K562 (cell line): Measurements from ENCODE around the gene RNGTT. TPM values are rescaled to one million over a fixed set of nuclear protein-coding genes. Genes with fewer than 3 reads are reported as not detected.
A peak's percentile ranks its signal among the peaks of the same experiment; 100 is the strongest.

Source experiments
- ATAC-seq: fragments of 200-7000 bp; cut with Tn5 transposase; 3 replicates; pipeline ENCODE4 v1.9.1; 2020; ENCODE audit warnings: moderate library complexity
- BruUV-seq: library from RNA; stranded (reverse); fragments of 400-500 nt; replicated peaks from 2 replicates; lab custom pipeline; 2021; lab: Mats Ljungman, UMichigan
- CTCF ChIA-PET: fragments of 300-600 bp; formaldehyde crosslinking; extraction: SDS; loops from one replicate; lab custom pipeline; 2021; ENCODE audit warnings: low intra/inter-chr PET ratio; lab: Yijun Ruan, JAX
- POLR2A ChIA-PET: fragments of 300-600, 350-650 bp; sonication (Branson Sonifier 250); formaldehyde crosslinking; extraction: SDS; loops from one replicate; lab custom pipeline; 2021; ENCODE audit warnings: antibody characterized with exemption, inconsistent platforms; lab: Yijun Ruan, JAX
- DNase-seq, 4 experiments: peaks; one replicate each; pipeline versions ENCODE4 v3.0.0 to v3.0.0-alpha.2; 2011 to 2018; ENCODE audit warnings: low spot score in 3 of 4, mixed read lengths in 3 of 4; ENCODE audit errors: extremely low read depth in 1 of 4
- FAIRE-seq: peaks from 2 replicates; lab custom pipeline; 2011; peaks lifted over from hg19 to GRCh38; lab: Jason Lieb, UNC
- H2AFZ ChIP-seq: 2 replicates; pipeline ENCODE4 v1.6.0; 2011; ENCODE audit warnings: low read depth, low read length, control low read depth, inconsistent platforms
- H3K27ac ChIP-seq: fragments of 200-600 bp; 3 replicates; pipeline ENCODE4 v1.8.0; 2011; ENCODE audit warnings: low read depth, mild to moderate bottlenecking, control low read depth, inconsistent platforms, low read length, moderate library complexity, mixed read lengths; ENCODE audit errors: extremely low read depth
- H3K27me3 ChIP-seq, 2 experiments: fragments of 300-600 bp in 1 of 2; 2 replicates in 1 of 2; 3 replicates in 1 of 2; pipeline versions ENCODE4 v1.6.0 to v1.8.0; 2011; ENCODE audit warnings: inconsistent platforms in 2 of 2, low read length in 2 of 2, mild to moderate bottlenecking in 1 of 2, mixed read lengths in 1 of 2, moderate library complexity in 1 of 2; ENCODE audit not compliant: control insufficient read depth in 2 of 2, insufficient read depth in 2 of 2
- H3K36me3 ChIP-seq: fragments of 300-600 bp; 3 replicates; pipeline ENCODE4 v1.8.0; 2011; ENCODE audit warnings: mild to moderate bottlenecking, low read length, inconsistent platforms; ENCODE audit not compliant: control insufficient read depth, insufficient read depth
- H3K4me1 ChIP-seq, 2 experiments: fragments of 200-600 bp in 1 of 2; replicated peaks in 1 of 2; 2 replicates in 1 of 2; 3 replicates in 1 of 2; pipeline versions ENCODE4 v1.5.1 to v1.8.0; 2011; ENCODE audit warnings: inconsistent platforms in 2 of 2, low read length in 2 of 2, mild to moderate bottlenecking in 1 of 2, mixed read lengths in 1 of 2, moderate library complexity in 1 of 2; ENCODE audit not compliant: control insufficient read depth in 2 of 2, insufficient read depth in 2 of 2
- H3K4me2 ChIP-seq: 2 replicates; pipeline ENCODE4 v1.6.1; 2011; ENCODE audit warnings: low read length, control low read depth, inconsistent platforms, mixed read lengths; ENCODE audit not compliant: insufficient read depth
- H3K4me3 ChIP-seq: fragments of 200-600 bp; sonication (generic), shearing (Covaris generic); 2 replicates; pipeline ENCODE4 v1.5.1; 2016; ENCODE audit warnings: control low read depth, inconsistent platforms
- H3K79me2 ChIP-seq: fragments of 200-600 bp; 3 replicates; pipeline ENCODE4 v1.8.0; 2011; ENCODE audit warnings: low read length, inconsistent platforms; ENCODE audit not compliant: control insufficient read depth, insufficient read depth
- H3K9ac ChIP-seq, 2 experiments: 2 replicates each; pipeline versions ENCODE4 v1.6.0 to v1.6.1; 2011; ENCODE audit warnings: low read depth in 2 of 2, low read length in 2 of 2, control low read depth in 1 of 2, inconsistent platforms in 1 of 2, mild to moderate bottlenecking in 1 of 2, mixed read lengths in 1 of 2; ENCODE audit not compliant: insufficient read depth in 1 of 2
- H3K9me1 ChIP-seq: one replicate; pipeline ENCODE4 v1.6.0; 2011; ENCODE audit warnings: inconsistent platforms, mild to moderate bottlenecking, low read length, moderate library complexity; ENCODE audit not compliant: control insufficient read depth, insufficient read depth
- H3K9me3 ChIP-seq: replicated peaks from 2 replicates; pipeline ENCODE4 v1.5.1; 2011; ENCODE audit warnings: low read depth, low read length, inconsistent platforms; ENCODE audit not compliant: control insufficient read depth, insufficient read depth
- H4K20me1 ChIP-seq: replicated peaks from 2 replicates; pipeline ENCODE4 v1.6.1; 2011; ENCODE audit warnings: low read length, inconsistent platforms, mixed read lengths; ENCODE audit not compliant: control insufficient read depth, insufficient read depth
- BCOR ChIP-seq: fragments of 450-650 bp; IDR thresholded peaks from 2 replicates; pipeline ENCODE4 v1.6.1; 2016
- KDM1A ChIP-seq, 2 experiments: fragments of 450-650 bp; IDR thresholded peaks; 2 replicates each; pipeline ENCODE4 v1.6.1; 2016; ENCODE audit warnings: mild to moderate bottlenecking in 2 of 2
- MYC ChIP-seq, 2 experiments: fragments of 250-450 bp in 1 of 2; sonication (Bioruptor Pico) in 1 of 2; IDR thresholded peaks; 2 replicates each; pipeline versions ENCODE4 v1.5.1 to v1.6.1; 2012 to 2021; ENCODE audit warnings: low read depth in 2 of 2, borderline replicate concordance in 1 of 2, improper control_type of control experiment in 1 of 2, low read length in 1 of 2, mild to moderate bottlenecking in 1 of 2, moderate library complexity in 1 of 2
- RBM25 ChIP-seq: fragments of 200-400 bp; formaldehyde crosslinking; IDR thresholded peaks from 2 replicates; pipeline ENCODE4 v1.6.1; 2018; ENCODE audit warnings: low read length, low read depth, moderate library complexity; ENCODE audit not compliant: severe bottlenecking
- ZFP1 ChIP-seq: fragments of 450-650 bp; formaldehyde crosslinking; IDR thresholded peaks from 2 replicates; pipeline ENCODE4 v1.4.0; 2020; ENCODE audit warnings: mild to moderate bottlenecking, mixed read lengths
- ZNF146 ChIP-seq: IDR thresholded peaks from one replicate; pipeline ENCODE4 v1.6.1; 2018; ENCODE audit warnings: missing compliant biosample characterization; ENCODE audit not compliant: unreplicated experiment
- ZNF174 ChIP-seq: fragments of 250-450 bp; sonication (Bioruptor Pico); IDR thresholded peaks from 2 replicates; pipeline ENCODE4 v1.4.0; 2020; ENCODE audit warnings: mild to moderate bottlenecking
- ZNF23 ChIP-seq: fragments of 250-450 bp; sonication (Bioruptor Pico); IDR thresholded peaks from 2 replicates; pipeline ENCODE4 v1.4.0; 2020; ENCODE audit warnings: mild to moderate bottlenecking
- WGBS: fragments of 100-300 bp; shearing (Covaris generic); methylation state at CpG from one replicate; pipeline ENCODE4 v1.1.6; 2016; ENCODE audit warnings: low coverage, mixed read lengths; ENCODE audit not compliant: insufficient coverage; ENCODE audit errors: missing lambda C conversion rate; 5-methylcytosine and 5-hydroxymethylcytosine counted together
- in situ Hi-C: fragments of 300-500 bp; cut with MboI; formaldehyde crosslinking; loops from 4 replicates; pipeline ENCODE4 v1.15.0; 2018; ENCODE audit warnings: inconsistent platforms, mixed read lengths
- intact Hi-C: fragments of 100-400 bp; cut with micrococcal nuclease; formaldehyde crosslinking; loops from 2 replicates; pipeline ENCODE4 v1.14.2; 2022
- polyA plus RNA-seq, 8 experiments: library from polyadenylated mRNA; depleted of rRNA in 4 of 8; stranded (reverse) in 5 of 8; unstranded in 3 of 8; fragments of >200 nt; fragmentation: Nextera tagmentation in 2 of 8; fragmentation: Illumina TruSeq in 1 of 8; extraction: Ambion mirVana in 2 of 8; extraction: Trizol in 1 of 8; gene quantifications; 2 replicates each; pipeline versions ENCODE4 v1.2.1 to v1.2.3, GENCODE V29; 2011 to 2014; ENCODE audit warnings: inconsistent platforms in 1 of 8, missing spikeins in 1 of 8
- total RNA-seq, 7 experiments: library from RNA; depleted of rRNA in 6 of 7; stranded (reverse); fragments of >200 nt in 6 of 7; fragmentation: Illumina TruSeq in 2 of 7; extraction: Trizol in 2 of 7; gene quantifications; 2 replicates each; pipeline versions ENCODE4 v1.2.1 to v1.2.3, GENCODE V29; 2011 to 2021; ENCODE audit warnings: low replicate concordance in 1 of 7
- TF ChIP-seq, protein P1 (sequence below), 2 experiments: IDR thresholded peaks in 1 of 2; conservative IDR thresholded peaks in 1 of 2; 2 replicates each; pipeline ENCODE4 v1.6.1; 2016; ENCODE audit warnings: low read depth in 2 of 2, mild to moderate bottlenecking in 1 of 2, missing compliant biosample characterization in 1 of 2, missing genetic modification characterization in 1 of 2, moderate library complexity in 1 of 2
- TF ChIP-seq, protein P2 (sequence below): fragments of 200-400 bp; formaldehyde crosslinking; IDR thresholded peaks from 2 replicates; pipeline ENCODE4 v1.6.1; 2017; ENCODE audit warnings: mild to moderate bottlenecking, low read depth, low read length, moderate library complexity
- TF ChIP-seq, protein P3 (sequence below): sonication (generic); formaldehyde crosslinking; IDR thresholded peaks from 2 replicates; pipeline ENCODE4 v1.8.0; 2023; ENCODE audit warnings: mild to moderate bottlenecking, missing genetic modification reagents

RNGTT gene
- total and polyA plus RNA-seq, 9 of the 15 experiments (the other 6 are each of a cell fraction or from before 2014, with no cell fraction given), result 6.1 to 31.7 (median 19.5) TPM

DNA sequence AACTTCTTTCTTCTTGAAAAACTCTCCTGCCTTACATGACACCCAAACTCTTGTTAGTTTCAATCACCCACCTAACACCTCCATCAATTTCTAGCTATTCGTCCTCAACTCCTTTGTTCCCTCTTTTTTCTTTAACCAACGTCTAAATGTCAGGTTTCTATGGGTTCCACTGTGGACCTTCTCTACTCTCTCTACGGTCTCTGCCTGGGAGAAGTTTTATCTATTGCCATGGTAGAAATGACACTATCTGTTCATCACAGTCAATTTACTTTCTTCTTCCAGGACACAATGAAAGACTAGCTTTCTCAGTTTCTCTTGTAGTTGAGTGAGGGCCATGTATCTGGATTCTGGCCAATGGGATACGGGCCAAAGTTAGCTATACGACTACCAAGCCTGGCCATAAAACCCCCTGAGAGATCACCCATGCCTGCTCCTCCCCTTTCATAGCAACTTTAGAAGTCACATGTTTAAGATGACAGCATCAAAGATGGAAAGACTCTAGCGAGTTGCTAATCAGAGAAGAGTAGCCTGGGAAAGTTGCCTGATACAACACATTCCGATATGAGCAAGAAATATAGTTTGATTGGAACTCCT is 17.9 kb downstream of the RNGTT start (continued):
- TF ChIP-seq, protein P1, sequence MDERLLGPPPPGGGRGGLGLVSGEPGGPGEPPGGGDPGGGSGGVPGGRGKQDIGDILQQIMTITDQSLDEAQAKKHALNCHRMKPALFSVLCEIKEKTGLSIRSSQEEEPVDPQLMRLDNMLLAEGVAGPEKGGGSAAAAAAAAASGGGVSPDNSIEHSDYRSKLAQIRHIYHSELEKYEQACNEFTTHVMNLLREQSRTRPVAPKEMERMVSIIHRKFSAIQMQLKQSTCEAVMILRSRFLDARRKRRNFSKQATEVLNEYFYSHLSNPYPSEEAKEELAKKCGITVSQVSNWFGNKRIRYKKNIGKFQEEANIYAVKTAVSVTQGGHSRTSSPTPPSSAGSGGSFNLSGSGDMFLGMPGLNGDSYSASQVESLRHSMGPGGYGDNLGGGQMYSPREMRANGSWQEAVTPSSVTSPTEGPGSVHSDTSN (CRISPR knock-in tag; IDR thresholded peaks at IDR 0.05; ENCODE audit: low read depth), result no peak
- TF ChIP-seq, protein P1 (tag; conservative IDR thresholded peaks at IDR 0.05; ENCODE audit: low read depth), result no peak
- no peak for TF ChIP-seq ZNF23 (CRISPR knock-in tag)

DNA sequence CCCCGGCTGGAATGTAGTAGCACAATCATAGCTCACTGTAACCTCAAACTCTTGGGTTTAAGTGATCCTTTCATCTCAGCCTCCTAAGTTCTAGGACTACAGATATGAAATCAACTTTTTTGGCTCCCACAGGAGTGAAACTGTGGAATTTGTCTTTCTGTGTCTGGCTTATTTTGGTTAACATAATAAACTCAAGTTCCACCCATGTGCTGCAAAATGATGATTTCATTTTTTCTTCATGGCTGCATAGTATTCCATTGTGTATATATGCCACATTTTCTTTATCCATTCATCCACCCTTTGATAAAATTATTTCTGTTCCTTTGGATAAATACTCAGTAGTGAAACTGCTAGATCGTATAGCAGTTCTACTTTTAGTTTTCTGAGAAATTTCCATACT is 29.9 kb downstream of the RNGTT start:
- intact Hi-C loops (no loop called here), in situ Hi-C loops (no loop called here)
- CTCF ChIA-PET, result no interaction called here
- H3K9me3 ChIP-seq, result peaks cover 3% of the 10 kb centered on the region; the same call in 1 of the 2 replicates
- 98% methylated on average over 2 of the region's 2 CpGs for WGBS
- ATAC-seq (no peak), FAIRE-seq (no peak), DNase-seq (no peak)
- no peak overlapping the region for H3K9ac ChIP-seq
- peaks cover 58% of the 10 kb centered on the region for H3K36me3 ChIP-seq
- H3K4me2 ChIP-seq, result no peak overlapping the region
- no peaks in the 10 kb centered on the region for H4K20me1 ChIP-seq
- H3K27me3 ChIP-seq, result no peaks in the 10 kb centered on the region
- no peak overlapping the region for H3K27ac ChIP-seq
- POLR2A ChIA-PET, result no interaction called here
- H3K9me1 ChIP-seq, result no peaks in the 10 kb centered on the region
- H3K4me3 ChIP-seq, result no peak overlapping the region
- no peak overlapping the region for H2AFZ ChIP-seq
- no TSS peak for BruUV-seq
- no peaks in the 10 kb centered on the region for H3K4me1 ChIP-seq
- H3K79me2 ChIP-seq, result no peaks in the 10 kb centered on the region
- TF ChIP-seq ZNF174 (CRISPR knock-in tag), result no peak
- TF ChIP-seq, protein P2, sequence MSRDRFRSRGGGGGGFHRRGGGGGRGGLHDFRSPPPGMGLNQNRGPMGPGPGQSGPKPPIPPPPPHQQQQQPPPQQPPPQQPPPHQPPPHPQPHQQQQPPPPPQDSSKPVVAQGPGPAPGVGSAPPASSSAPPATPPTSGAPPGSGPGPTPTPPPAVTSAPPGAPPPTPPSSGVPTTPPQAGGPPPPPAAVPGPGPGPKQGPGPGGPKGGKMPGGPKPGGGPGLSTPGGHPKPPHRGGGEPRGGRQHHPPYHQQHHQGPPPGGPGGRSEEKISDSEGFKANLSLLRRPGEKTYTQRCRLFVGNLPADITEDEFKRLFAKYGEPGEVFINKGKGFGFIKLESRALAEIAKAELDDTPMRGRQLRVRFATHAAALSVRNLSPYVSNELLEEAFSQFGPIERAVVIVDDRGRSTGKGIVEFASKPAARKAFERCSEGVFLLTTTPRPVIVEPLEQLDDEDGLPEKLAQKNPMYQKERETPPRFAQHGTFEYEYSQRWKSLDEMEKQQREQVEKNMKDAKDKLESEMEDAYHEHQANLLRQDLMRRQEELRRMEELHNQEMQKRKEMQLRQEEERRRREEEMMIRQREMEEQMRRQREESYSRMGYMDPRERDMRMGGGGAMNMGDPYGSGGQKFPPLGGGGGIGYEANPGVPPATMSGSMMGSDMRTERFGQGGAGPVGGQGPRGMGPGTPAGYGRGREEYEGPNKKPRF, result no peak
- no peak for TF ChIP-seq MYC (IDR thresholded peaks at IDR 0.05; ENCODE audit: low read depth, low read length)
- TF ChIP-seq MYC (CRISPR knock-in tag; IDR thresholded peaks at IDR 0.05; ENCODE audit: borderline replicate concordance, low read depth), result no peak
- TF ChIP-seq ZNF146 (CRISPR knock-in tag), result peak; percentile 94
- peak; percentile 61 for TF ChIP-seq RBM25
- TF ChIP-seq BCOR, result peak; percentile 36; the same call in 1 of the 2 replicates
- TF ChIP-seq, protein P3, sequence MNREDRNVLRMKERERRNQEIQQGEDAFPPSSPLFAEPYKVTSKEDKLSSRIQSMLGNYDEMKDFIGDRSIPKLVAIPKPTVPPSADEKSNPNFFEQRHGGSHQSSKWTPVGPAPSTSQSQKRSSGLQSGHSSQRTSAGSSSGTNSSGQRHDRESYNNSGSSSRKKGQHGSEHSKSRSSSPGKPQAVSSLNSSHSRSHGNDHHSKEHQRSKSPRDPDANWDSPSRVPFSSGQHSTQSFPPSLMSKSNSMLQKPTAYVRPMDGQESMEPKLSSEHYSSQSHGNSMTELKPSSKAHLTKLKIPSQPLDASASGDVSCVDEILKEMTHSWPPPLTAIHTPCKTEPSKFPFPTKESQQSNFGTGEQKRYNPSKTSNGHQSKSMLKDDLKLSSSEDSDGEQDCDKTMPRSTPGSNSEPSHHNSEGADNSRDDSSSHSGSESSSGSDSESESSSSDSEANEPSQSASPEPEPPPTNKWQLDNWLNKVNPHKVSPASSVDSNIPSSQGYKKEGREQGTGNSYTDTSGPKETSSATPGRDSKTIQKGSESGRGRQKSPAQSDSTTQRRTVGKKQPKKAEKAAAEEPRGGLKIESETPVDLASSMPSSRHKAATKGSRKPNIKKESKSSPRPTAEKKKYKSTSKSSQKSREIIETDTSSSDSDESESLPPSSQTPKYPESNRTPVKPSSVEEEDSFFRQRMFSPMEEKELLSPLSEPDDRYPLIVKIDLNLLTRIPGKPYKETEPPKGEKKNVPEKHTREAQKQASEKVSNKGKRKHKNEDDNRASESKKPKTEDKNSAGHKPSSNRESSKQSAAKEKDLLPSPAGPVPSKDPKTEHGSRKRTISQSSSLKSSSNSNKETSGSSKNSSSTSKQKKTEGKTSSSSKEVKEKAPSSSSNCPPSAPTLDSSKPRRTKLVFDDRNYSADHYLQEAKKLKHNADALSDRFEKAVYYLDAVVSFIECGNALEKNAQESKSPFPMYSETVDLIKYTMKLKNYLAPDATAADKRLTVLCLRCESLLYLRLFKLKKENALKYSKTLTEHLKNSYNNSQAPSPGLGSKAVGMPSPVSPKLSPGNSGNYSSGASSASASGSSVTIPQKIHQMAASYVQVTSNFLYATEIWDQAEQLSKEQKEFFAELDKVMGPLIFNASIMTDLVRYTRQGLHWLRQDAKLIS (CRISPR knock-in tag), result no peak
- 0 out of 4 replicates have a peak, but pooled peaks of 1 of the 2 experiments have one; percentile 11 for TF ChIP-seq KDM1A (IDR thresholded peaks at IDR 0.05)
- TF ChIP-seq ZFP1 (CRISPR knock-in tag), result no peak
